ENCODE measurements around the gene ARHGAP23.

The ARHGAP23 gene

GRCh38 chr17:38549285-38549684, 121.0 kb downstream of the ARHGAP23 start (continued):
- TF ChIP-seq ZNF8 (CRISPR knock-in tag; IDR thresholded peaks at IDR 0.05), result no peak
- TF ChIP-seq ZFP30 (CRISPR knock-in tag; IDR thresholded peaks at IDR 0.05), result no peak

GRCh38 chr17:38550661-38551060, 122.4 kb downstream of the ARHGAP23 start:
- peak; percentile 62 for ATAC-seq
- TF ChIP-seq, protein P1, sequence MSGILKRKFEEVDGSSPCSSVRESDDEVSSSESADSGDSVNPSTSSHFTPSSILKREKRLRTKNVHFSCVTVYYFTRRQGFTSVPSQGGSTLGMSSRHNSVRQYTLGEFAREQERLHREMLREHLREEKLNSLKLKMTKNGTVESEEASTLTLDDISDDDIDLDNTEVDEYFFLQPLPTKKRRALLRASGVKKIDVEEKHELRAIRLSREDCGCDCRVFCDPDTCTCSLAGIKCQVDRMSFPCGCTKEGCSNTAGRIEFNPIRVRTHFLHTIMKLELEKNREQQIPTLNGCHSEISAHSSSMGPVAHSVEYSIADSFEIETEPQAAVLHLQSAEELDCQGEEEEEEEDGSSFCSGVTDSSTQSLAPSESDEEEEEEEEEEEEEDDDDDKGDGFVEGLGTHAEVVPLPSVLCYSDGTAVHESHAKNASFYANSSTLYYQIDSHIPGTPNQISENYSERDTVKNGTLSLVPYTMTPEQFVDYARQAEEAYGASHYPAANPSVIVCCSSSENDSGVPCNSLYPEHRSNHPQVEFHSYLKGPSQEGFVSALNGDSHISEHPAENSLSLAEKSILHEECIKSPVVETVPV (CRISPR knock-in tag; IDR thresholded peaks at IDR 0.05), result no peak
- TF ChIP-seq RARB (CRISPR knock-in tag; IDR thresholded peaks at IDR 0.05) (no peak), PPARA (CRISPR knock-in tag; IDR thresholded peaks at IDR 0.05; ENCODE audit: borderline replicate concordance) (no peak), ZNF565 (CRISPR knock-in tag; conservative IDR thresholded peaks at IDR 0.05; ENCODE audit: low read depth) (no peak), TSHZ2 (CRISPR knock-in tag; IDR thresholded peaks at IDR 0.05) (no peak), SNAI2 (CRISPR knock-in tag; IDR thresholded peaks at IDR 0.05) (no peak), CSDC2 (CRISPR knock-in tag; IDR thresholded peaks at IDR 0.05) (no peak), ARNTL (CRISPR knock-in tag; IDR thresholded peaks at IDR 0.05; ENCODE audit: borderline replicate concordance, low read depth) (no peak), ZNF8 (CRISPR knock-in tag; IDR thresholded peaks at IDR 0.05) (no peak), ESRRG (CRISPR knock-in tag; IDR thresholded peaks at IDR 0.05) (no peak), ISL1 (CRISPR knock-in tag; IDR thresholded peaks at IDR 0.05) (no peak), ZFP3 (CRISPR knock-in tag; IDR thresholded peaks at IDR 0.05) (no peak)
- TF ChIP-seq, protein P2, sequence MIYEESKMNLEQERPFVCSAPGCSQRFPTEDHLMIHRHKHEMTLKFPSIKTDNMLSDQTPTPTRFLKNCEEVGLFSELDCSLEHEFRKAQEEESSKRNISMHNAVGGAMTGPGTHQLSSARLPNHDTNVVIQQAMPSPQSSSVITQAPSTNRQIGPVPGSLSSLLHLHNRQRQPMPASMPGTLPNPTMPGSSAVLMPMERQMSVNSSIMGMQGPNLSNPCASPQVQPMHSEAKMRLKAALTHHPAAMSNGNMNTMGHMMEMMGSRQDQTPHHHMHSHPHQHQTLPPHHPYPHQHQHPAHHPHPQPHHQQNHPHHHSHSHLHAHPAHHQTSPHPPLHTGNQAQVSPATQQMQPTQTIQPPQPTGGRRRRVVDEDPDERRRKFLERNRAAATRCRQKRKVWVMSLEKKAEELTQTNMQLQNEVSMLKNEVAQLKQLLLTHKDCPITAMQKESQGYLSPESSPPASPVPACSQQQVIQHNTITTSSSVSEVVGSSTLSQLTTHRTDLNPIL (CRISPR knock-in tag; IDR thresholded peaks at IDR 0.05; ENCODE audit: low read depth), result no peak
- TF ChIP-seq, protein P3, sequence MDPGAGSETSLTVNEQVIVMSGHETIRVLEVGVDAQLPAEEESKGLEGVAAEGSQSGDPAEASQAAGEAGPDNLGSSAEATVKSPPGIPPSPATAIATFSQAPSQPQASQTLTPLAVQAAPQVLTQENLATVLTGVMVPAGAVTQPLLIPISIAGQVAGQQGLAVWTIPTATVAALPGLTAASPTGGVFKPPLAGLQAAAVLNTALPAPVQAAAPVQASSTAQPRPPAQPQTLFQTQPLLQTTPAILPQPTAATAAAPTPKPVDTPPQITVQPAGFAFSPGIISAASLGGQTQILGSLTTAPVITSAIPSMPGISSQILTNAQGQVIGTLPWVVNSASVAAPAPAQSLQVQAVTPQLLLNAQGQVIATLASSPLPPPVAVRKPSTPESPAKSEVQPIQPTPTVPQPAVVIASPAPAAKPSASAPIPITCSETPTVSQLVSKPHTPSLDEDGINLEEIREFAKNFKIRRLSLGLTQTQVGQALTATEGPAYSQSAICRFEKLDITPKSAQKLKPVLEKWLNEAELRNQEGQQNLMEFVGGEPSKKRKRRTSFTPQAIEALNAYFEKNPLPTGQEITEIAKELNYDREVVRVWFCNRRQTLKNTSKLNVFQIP (CRISPR knock-in tag; IDR thresholded peaks at IDR 0.05; ENCODE audit: borderline replicate concordance, low read depth), result no peak

- no peak for ATAC-seq
- TF ChIP-seq CSDC2 (CRISPR knock-in tag; IDR thresholded peaks at IDR 0.05) (no peak), RARB (CRISPR knock-in tag; IDR thresholded peaks at IDR 0.05) (no peak), TCF4 (CRISPR knock-in tag; IDR thresholded peaks at IDR 0.05; ENCODE audit: borderline replicate concordance) (no peak), ZNF8 (CRISPR knock-in tag; IDR thresholded peaks at IDR 0.05) (no peak), PATZ1 (CRISPR knock-in tag; IDR thresholded peaks at IDR 0.05; ENCODE audit: borderline replicate concordance) (no peak), TSHZ2 (CRISPR knock-in tag; IDR thresholded peaks at IDR 0.05) (no peak), ZFP3 (CRISPR knock-in tag; IDR thresholded peaks at IDR 0.05) (no peak), OSR1 (CRISPR knock-in tag; IDR thresholded peaks at IDR 0.05) (no peak), ISL1 (CRISPR knock-in tag; IDR thresholded peaks at IDR 0.05) (no peak), ARNTL (CRISPR knock-in tag; IDR thresholded peaks at IDR 0.05; ENCODE audit: borderline replicate concordance, low read depth) (no peak), ZNF70 (CRISPR knock-in tag; IDR thresholded peaks at IDR 0.05) (no peak), GLIS3 (CRISPR knock-in tag; IDR thresholded peaks at IDR 0.05) (no peak)
- TF ChIP-seq, protein P1 (CRISPR knock-in tag; IDR thresholded peaks at IDR 0.05), result no peak
- TF ChIP-seq, protein P2 (CRISPR knock-in tag; IDR thresholded peaks at IDR 0.05; ENCODE audit: low read depth), result no peak
- TF ChIP-seq, protein P3 (CRISPR knock-in tag; IDR thresholded peaks at IDR 0.05; ENCODE audit: borderline replicate concordance, low read depth), result no peak
These were observed 122.9 kb downstream of the ARHGAP23 start for GRCh38 chr17:38551121-38551520.

Data from SK-N-SH treated with all-trans-retinoic acid at 6 μM for 48 hours (cell line).